Glomerular visceral epithelial cell (primary cell): ENCODE data around the gene PPM1F.

ENCODE experiments used
- DNase-seq: peaks from one replicate; pipeline ENCODE4 v3.0.0-alpha.2; 2016; ENCODE audit errors: extremely low spot score

Gene PPM1F, protein sequence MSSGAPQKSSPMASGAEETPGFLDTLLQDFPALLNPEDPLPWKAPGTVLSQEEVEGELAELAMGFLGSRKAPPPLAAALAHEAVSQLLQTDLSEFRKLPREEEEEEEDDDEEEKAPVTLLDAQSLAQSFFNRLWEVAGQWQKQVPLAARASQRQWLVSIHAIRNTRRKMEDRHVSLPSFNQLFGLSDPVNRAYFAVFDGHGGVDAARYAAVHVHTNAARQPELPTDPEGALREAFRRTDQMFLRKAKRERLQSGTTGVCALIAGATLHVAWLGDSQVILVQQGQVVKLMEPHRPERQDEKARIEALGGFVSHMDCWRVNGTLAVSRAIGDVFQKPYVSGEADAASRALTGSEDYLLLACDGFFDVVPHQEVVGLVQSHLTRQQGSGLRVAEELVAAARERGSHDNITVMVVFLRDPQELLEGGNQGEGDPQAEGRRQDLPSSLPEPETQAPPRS

GRCh38 chr22:21952586-21953571, at the start of gene PPM1F:
TSS of gene PPM1F (minus strand) at chr22:21952848. CDS start at chr22:21946048, 6,800 bp downstream.
- peak; percentile 81 for DNase-seq

GRCh38 chr22:22001664-22002525, 49.2 kb upstream of the PPM1F start:
- DNase-seq, result no peak

GRCh38 chr22:21998595-21999247, 46.1 kb upstream of the PPM1F start:
- DNase-seq, result no peak

GRCh38 chr22:21996175-21996720, 43.6 kb upstream of the PPM1F start:
- no peak for DNase-seq

- no peak for DNase-seq
Observed at GRCh38 chr22:21995660-21996059, 43.0 kb upstream of the PPM1F start.

DNA sequence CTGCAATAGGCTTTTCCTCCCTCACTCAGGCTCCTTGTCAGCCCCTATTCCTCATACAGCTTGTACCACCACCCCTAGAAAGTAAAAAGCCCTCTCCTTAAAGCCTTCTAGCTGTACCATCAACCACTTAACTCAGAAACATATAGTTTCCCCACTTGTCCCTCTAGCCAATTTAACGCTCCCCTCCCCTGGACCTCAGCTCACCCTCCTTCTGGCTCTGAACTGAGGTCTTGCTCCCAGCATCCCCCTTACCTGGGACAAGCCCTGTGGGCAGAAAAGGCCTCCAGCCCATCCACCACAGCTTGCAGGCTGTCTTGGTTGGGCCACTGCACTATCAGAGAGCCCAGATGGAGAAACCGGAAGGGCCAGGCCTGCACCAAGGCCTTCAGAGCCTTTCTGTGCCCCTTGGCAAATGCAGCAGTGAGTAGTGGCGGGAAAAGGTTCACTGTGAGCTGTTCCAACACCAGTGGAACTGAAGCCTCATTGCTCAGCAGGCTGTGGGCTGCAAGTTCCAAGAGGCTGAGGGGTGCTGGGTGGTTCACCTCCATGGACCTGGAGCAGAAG, 42.3 kb upstream of the PPM1F start:
- DNase-seq, result no peak

- DNase-seq, result no peak
Observed at GRCh38 chr22:21992593-21993237, 40.1 kb upstream of the PPM1F start.

DNA sequence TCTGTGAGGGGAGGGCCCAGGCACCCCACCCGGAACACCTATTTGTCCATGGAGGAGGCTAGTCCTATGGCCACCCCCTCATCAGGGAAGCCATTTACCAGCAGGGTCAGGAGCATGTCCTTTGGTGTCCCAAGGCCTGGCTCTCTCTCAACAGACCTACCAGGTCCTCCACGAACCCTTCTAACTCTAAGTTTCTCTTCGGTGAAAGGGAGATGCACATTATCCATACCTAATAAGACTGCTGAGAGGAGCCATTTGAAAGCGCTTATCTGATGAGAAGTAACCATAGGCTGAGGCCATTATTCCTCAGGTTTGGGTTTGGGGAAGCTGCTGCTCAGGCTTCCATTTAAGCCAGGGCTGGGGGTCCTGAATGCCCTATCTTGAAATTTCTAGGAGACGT, 39.1 kb upstream of the PPM1F start:
- no peak for DNase-seq

- DNase-seq, result no peak
Observed at GRCh38 chr22:21991304-21991596, 38.6 kb upstream of the PPM1F start.

DNA sequence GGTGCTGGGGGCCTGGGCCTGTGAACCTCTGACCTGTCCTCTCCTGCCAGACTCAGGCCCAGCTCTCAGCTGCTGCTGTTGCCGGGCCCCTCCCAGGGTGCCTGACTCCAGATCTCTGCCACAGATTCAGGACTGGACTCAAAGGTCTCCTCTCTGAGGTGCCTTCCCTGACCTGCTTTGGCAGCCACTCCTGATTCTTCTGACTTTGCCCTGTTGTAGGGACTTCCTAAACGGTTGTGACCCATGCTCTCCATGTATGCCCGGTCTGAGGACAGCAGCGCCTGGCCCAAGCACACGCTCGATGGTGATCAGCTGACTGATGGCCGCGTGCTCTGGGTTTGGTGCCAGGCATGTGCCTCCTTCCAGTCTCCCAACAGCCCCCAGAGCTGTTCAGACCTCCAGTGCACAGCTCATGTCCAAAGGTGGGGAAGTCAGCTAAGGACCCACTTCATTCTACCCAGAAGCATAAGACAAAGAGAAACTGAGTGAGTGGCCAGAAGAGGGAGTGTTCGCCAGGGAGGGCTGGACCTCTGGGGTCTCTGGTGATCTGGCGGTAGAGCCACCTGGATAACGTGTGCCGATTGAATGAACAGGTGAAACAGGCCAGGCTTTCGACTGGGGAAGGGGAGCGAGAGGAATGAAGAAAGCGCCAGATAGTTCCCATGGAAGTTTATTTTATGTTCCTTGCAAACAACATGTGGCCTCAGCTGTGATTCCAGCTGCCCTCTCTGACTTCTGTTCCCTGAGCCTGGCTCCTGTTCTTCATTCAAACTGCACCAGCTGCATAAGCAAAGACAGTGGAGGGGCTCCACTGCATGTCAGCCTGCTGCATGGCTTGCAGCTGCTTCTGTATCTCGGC, 38.0 kb upstream of the PPM1F start:
- DNase-seq, result no peak

DNA sequence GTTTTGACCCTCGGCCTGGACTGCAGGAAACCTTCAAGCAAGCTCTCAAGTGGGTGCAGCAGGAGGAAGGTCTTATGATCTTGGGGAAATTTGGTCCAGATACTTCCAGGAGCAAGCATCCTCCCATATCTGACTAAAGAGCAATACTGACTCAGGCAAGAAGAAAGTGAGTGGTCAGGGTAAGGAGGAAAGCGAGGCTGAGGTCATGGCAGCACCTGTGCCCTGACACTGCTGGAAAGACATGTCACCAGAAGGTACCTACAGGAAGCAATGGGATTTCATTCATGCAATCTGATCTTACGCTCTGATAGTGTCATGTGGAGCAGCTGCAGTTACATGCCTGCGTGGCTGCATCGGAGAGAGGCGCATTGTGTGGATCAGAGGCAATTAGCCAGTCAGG, 36.4 kb upstream of the PPM1F start:
- no peak for DNase-seq

- no peak for DNase-seq
Observed at GRCh38 chr22:21985214-21985613, 32.6 kb upstream of the PPM1F start.

DNA sequence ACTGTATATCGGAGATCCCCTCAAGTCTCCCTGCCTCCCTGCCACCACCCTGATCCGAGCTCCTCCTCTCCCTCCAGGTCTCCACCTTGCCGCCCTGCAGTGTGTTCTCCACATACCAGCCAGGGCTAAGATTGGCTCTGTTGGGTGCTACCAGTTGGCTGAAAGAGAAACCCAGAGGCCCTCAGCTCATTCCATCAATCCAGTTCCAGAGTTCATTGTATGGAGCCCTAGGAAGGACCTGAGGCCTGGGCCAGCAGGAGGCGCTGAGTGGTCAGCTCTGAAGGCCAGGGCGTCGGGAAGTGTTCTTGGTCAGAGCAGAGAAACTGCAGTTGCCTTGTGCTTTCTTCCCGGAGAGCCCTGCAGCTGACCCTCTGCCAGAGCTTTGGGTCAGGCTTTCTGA, 32.1 kb upstream of the PPM1F start:
- DNase-seq, result no peak

DNA sequence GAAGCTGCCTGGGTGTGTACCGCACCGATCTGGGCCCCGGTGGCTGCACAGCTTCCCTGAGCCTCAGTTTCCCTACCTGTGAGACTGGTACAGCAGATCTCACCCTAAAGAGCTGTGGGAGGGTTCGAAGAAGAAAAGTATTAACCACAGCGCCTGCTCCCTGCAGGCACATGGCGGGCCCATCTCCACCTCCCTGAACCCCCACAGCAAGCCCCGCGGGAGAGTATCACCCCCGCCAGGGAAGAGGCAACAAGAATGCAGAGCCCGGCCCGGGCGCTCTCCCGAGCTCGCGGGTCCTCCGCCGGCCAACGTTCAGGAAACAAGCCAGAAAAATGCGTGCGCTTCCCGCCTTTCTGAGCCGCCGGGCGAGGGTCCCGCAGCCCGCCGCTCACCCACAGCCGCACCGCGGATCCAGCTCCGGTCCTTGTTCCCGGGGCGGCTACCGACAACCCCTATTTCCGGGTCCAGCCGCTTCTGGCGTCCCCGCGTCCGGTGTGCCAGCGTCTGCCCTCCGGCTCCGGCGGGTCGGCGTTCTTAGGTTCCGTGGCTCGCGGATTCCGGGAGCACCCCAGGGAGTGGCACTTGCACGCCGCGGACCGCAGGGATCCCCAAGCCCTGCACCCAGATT, 29.8 kb upstream of the PPM1F start, which contains the start of gene TOP3B:
Gene TOP3B, minus strand, starts transcription at position 450 of the 628 bp plus-strand sequence. CDS start 7,078 bp downstream, outside the sequence.
- peak; percentile 74 for DNase-seq

DNA sequence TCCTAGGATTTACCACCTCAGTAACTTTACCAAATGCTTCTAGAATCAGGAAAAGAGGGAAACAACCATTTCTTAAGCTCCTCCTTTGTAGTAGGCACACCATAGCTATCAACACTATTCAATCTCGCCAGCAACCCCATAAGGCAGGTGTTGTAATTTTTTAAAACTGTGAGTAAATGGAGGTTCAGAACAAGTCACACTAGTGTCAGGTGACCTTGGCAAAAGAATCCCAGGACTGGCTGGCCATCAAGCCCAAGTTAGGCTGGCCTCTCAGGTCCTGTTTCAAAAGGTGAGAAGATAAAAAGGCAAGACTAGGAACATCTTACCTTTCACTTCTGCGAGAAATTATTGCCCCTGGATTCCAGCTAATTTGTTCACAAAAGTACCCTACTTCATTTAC, 29.2 kb upstream of the PPM1F start:
- no peak for DNase-seq

- DNase-seq, result no peak
Observed at GRCh38 chr22:21980547-21980946, 27.9 kb upstream of the PPM1F start.

- no peak for DNase-seq
Observed at GRCh38 chr22:21978564-21979386, 26.1 kb upstream of the PPM1F start.

DNA sequence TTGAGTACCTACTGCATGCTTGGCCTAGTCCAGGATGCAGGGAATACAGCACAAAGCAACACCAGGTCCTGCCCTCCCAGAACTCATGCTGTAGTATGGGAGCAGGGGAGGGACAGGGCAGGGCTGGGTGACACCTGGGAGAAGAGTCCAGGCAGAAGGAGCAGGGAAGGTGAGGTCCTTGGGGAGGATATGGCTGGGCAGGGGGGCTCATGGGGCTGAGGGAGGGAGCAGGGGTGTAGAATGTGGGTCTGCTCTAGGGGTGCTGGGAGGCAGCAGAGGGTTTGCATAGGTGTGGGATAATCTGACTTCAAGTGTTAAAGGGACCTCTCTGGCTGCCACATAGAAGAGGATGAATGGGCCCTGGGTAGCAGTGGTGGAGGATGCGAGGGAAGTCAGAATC, 25.2 kb upstream of the PPM1F start:
- DNase-seq, result no peak
